Measurements from ENCODE around the gene AEBP2. TPM values are rescaled to one million over a fixed set of nuclear protein-coding genes. Genes with fewer than 3 reads are reported as not detected.

The AEBP2 gene
- total and polyA plus RNA-seq, 9 of the 15 experiments (the other 6 are each of a cell fraction or from before 2014, with no cell fraction given), result 5.7 to 43.7 (median 10.3) TPM

GRCh38 chr12:19439059-19440018 is at the start of gene AEBP2 (continued):
- TF ChIP-seq HDAC6 (IDR thresholded peaks at IDR 0.05; ENCODE audit: low read depth, low read length) (no peak), CREB5 (CRISPR knock-in tag; IDR thresholded peaks at IDR 0.05) (no peak), CREB1 (IDR thresholded peaks at IDR 0.05) (peak; percentile 77), CREB1 (CRISPR knock-in tag; IDR thresholded peaks at IDR 0.05) (peak; percentile 63; the same call in 1 of the 2 replicates), HSF4 (CRISPR knock-in tag; IDR thresholded peaks at IDR 0.05; ENCODE audit: borderline replicate concordance) (no peak), MBD1 (CRISPR knock-in tag; IDR thresholded peaks at IDR 0.05) (peak; percentile 98), MYC (IDR thresholded peaks at IDR 0.05; ENCODE audit: low read depth, low read length) (peak; percentile 92), MYC (CRISPR knock-in tag; IDR thresholded peaks at IDR 0.05; ENCODE audit: borderline replicate concordance, low read depth) (no peak), ZNF124 (CRISPR knock-in tag; IDR thresholded peaks at IDR 0.05) (no peak), ZNF551 (CRISPR knock-in tag; IDR thresholded peaks at IDR 0.05) (no peak), MLLT1 (IDR thresholded peaks at IDR 0.05) (no peak), NKRF (IDR thresholded peaks at IDR 0.05; ENCODE audit: borderline replicate concordance) (no peak), HMGN3 (IDR thresholded peaks at IDR 0.05; ENCODE audit: borderline replicate concordance, extremely low read depth, insufficient read length, low read depth, low read length) (peak; percentile 40), SLC30A9 (CRISPR knock-in tag; IDR thresholded peaks at IDR 0.05) (no peak), LCOR (CRISPR knock-in tag; IDR thresholded peaks at IDR 0.05) (no peak; the same call in 1 of the 2 replicates), JUND (IDR thresholded peaks at IDR 0.05; ENCODE audit: borderline replicate concordance, low read depth, low read length) (0 out of 2 replicates have a peak, but pooled peaks have one; percentile 28), JUND (tag; IDR thresholded peaks at IDR 0.05; ENCODE audit: borderline replicate concordance, low read depth, low read length) (no peak; the same call in 2 of the 3 replicates), ZFX (CRISPR knock-in tag; IDR thresholded peaks at IDR 0.05) (peak; percentile 81), ETS1 (conservative IDR thresholded peaks at IDR 0.05; ENCODE audit: control insufficient read depth, low read depth, low read length) (no peak)

Measured in K562 (cell line).